ENCODE data around the gene OR10J4.

OR10J4 gene

GRCh38 chr1:159459551-159459950, 27.5 kb downstream of the OR10J4 start:
- H3K27ac ChIP-seq = no peak overlapping the region
- no peak for TF ChIP-seq CTCF (conservative IDR thresholded peaks at IDR 0.05)

- no peak overlapping the region for H3K27ac ChIP-seq
- no peak for TF ChIP-seq CTCF (conservative IDR thresholded peaks at IDR 0.05)
Measured at GRCh38 chr1:159465191-159465603, 33.2 kb downstream of the OR10J4 start.

GRCh38 chr1:159468321-159468720, 36.3 kb downstream of the OR10J4 start:
- no peak for TF ChIP-seq CTCF (conservative IDR thresholded peaks at IDR 0.05)

GRCh38 chr1:159469921-159470533, 38.0 kb downstream of the OR10J4 start:
- TF ChIP-seq CTCF (conservative IDR thresholded peaks at IDR 0.05) = no peak

More at GRCh38 chr1:159468321-159468720, 36.3 kb downstream of the OR10J4 start:
- H3K27ac ChIP-seq = no peak overlapping the region

GRCh38 chr1:159473335-159473734, 41.3 kb downstream of the OR10J4 start:
- no peak overlapping the region for H3K27ac ChIP-seq
- no peak for TF ChIP-seq CTCF (conservative IDR thresholded peaks at IDR 0.05)

More at GRCh38 chr1:159469921-159470533, 38.0 kb downstream of the OR10J4 start:
- H3K27ac ChIP-seq = no peak overlapping the region

- H3K27ac ChIP-seq = no peak overlapping the region
- TF ChIP-seq CTCF (conservative IDR thresholded peaks at IDR 0.05) = no peak
Measured at GRCh38 chr1:159474926-159475325, 42.9 kb downstream of the OR10J4 start.

Measured in VCaP (cell line).